Duodenal mucosa (tissue), 2 donors: ENCODE results near the gene METTL24.

Source experiments
- H3K27ac ChIP-seq: one replicate; pipeline ENCODE4 v1.7.0; 2013; ENCODE audit warnings: low read depth, low read length
- H3K27me3 ChIP-seq, 2 donors: one replicate each; pipeline ENCODE4 v1.7.0; 2013; ENCODE audit warnings: low read length in 2 of 2, control low read depth in 1 of 2; ENCODE audit not compliant: insufficient read depth in 2 of 2, control insufficient read depth in 1 of 2
- H3K36me3 ChIP-seq, 2 donors: one replicate each; pipeline ENCODE4 v1.7.0; 2013; ENCODE audit warnings: low read length in 2 of 2, control low read depth in 1 of 2; ENCODE audit not compliant: insufficient read depth in 2 of 2, control insufficient read depth in 1 of 2
- H3K4me1 ChIP-seq, 2 donors: one replicate each; pipeline ENCODE4 v1.7.0; 2013; ENCODE audit warnings: low read length in 2 of 2, control low read depth in 1 of 2; ENCODE audit not compliant: insufficient read depth in 2 of 2, control insufficient read depth in 1 of 2
- H3K4me3 ChIP-seq, 2 donors: one replicate each; pipeline ENCODE4 v1.7.0; 2013; ENCODE audit warnings: low read length in 2 of 2, low read depth in 1 of 2
- H3K9ac ChIP-seq, 2 donors: one replicate each; pipeline ENCODE4 v1.7.0; 2013; ENCODE audit warnings: low read length in 2 of 2, low read depth in 1 of 2
- H3K9me3 ChIP-seq, 2 donors: one replicate each; pipeline ENCODE4 v1.7.0; 2013; ENCODE audit warnings: low read length in 2 of 2, control low read depth in 1 of 2; ENCODE audit not compliant: control insufficient read depth in 1 of 2

The METTL24 gene, protein sequence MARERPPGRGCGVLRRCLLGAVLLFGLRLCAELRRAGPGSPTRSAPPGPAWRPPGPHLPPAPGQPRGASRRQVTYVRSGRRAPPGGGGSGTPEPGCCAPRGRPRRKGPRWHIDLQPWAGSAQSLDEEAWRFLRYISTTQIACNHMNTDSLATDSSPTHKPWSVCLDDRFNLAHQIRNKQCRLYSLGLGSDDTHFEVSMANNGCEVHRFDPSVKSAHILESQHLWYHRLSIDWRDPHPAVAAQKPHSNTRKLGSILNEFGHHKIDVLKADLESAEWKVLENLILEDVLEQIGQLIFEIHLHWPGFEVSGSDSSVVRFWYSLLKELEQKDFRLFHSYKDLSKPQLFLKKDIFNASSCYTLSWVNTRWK

DNA sequence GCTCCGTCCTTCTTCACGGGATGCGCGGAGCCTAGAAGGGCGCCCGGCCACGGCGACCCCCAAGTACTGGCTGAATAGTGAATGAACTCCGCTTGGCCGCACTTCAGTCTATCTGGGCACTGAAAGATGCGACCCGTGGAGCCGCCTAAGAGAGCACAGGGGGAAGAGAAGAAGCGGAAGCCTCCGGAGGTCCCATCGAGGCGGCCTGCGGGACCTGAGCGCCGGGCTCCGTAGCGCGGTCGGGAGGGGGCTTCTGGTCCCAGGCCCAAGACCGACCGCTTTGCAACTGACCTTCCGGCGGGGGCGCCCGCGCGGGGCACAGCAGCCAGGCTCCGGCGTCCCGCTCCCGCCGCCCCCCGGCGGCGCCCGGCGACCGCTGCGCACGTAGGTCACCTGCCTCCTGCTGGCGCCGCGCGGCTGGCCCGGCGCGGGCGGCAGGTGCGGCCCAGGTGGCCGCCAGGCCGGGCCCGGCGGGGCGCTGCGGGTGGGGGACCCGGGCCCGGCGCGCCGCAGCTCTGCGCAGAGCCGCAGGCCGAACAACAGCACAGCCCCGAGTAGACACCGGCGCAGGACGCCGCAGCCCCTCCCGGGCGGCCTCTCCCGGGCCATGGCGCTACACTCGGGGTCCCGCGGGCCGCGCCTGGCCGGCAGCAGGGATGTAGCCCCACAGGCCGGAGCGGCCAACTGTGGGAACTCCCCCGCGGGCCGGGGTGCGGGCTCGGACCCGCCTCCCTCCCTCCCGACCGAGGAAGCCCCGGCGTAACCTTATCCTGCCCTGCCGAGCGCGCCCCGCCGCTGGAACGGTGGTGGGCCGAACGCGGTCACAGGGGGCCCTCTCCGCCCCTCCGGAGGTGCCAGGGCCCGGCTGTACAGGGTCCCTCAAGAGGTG lies at the start of gene METTL24:
Gene METTL24 (minus strand): TSS at position 686 of the 889 bp plus-strand sequence. CDS start 77 bp downstream, at position 609.
- Histone ChIP-seq H3K9ac (peak within 1 kb of the TSS; percentile 28 to 50), H3K27ac (no peak within 1 kb of the TSS), H3K4me3 (peak within 1 kb of the TSS; percentile 70 to 71)

DNA sequence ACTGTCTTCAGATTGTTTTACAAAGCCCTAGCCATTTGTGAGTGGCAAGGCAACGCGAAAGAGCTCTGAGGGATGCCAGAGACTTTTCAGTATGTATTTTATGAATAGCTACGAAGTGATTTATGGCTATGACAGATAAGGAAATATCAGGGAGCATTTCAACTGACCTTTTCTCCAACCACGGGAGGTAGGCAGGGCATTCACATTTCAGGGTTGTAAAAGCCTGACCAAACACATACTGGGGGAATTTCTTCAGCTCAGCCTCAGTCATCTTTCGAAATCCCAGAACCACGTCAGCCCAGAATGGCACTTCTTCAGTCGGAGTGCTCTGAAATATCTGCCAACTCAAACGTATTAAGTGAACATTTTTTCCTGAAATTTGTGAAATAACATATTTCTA lies 46.5 kb upstream of the METTL24 start:
- no peaks in the 10 kb centered on the region for H3K27me3 ChIP-seq

More for the DNA sequence above, at the start of gene METTL24:
- Histone ChIP-seq H3K9me3 (no peaks in the 10 kb centered on the region), H3K36me3 (no peaks in the 10 kb centered on the region), H3K27me3 (peaks cover 3 to 17% of the 10 kb centered on the region in 2 donors), H3K4me1 (peaks cover 9% of the 10 kb centered on the region in 2 donors)

DNA sequence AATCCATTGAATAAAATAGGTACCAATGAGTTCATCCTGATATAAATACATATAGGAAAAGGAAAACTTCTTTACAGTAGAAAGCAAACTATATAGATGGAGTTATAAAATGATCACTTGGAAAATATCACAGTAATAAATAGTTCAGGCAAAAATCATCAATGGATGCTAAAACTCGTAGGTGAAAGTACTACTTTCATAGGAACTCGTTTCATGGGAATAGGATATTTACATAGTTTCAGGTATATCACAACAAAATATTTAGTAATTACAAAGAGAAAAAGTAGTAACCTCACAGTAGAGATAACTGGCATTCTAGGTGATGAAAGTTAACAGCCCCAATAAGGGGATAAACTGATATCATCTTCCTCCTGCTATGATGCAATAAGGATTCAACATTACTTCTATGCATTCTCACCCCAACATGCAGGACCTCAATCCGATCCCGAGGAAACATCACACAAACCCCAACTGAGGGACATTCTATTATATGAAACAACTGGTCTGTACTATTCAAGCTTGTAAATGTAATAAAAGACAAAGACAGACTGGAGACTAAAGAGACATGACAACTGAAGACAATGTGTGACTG lies 43.5 kb upstream of the METTL24 start:
- Histone ChIP-seq H3K4me3 (no peak overlapping the region), H3K4me1 (no peaks in the 10 kb centered on the region), H3K9me3 (no peaks in the 10 kb centered on the region), H3K36me3 (peaks cover 0 to 3% of the 10 kb centered on the region in 2 donors), H3K9ac (no peak overlapping the region), H3K27ac (no peak overlapping the region), H3K27me3 (no peaks in the 10 kb centered on the region)

More for the DNA sequence above, 46.5 kb upstream of the METTL24 start:
- H3K9ac ChIP-seq = no peak overlapping the region
- no peaks in the 10 kb centered on the region for H3K4me1 ChIP-seq
- H3K9me3 ChIP-seq = no peaks in the 10 kb centered on the region
- H3K36me3 ChIP-seq = peaks cover 0 to 13% of the 10 kb centered on the region in 2 donors
- H3K4me3 ChIP-seq = no peak overlapping the region
- no peak overlapping the region for H3K27ac ChIP-seq

DNA sequence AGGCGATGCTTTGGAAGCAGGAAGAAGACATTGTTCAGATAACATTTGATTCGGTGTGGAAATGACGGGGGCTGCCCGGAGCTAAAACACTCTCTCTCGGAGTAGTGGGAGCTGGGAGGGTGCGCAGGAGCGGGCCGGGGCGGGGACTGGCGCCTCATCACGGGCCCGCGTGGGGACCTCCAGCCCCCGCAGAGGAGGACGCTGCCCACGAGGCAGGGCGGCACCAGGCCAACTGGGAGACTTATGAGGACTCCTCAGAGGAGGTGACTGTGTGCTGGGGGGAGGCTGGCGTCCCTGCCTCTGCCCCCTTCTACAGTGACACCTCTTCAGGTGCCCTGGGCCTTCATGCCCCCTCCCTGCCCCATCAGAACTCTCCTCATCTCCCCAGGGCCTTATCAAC lies 42.1 kb upstream of the METTL24 start:
- Histone ChIP-seq H3K36me3 (peaks cover 0 to 3% of the 10 kb centered on the region in 2 donors), H3K27ac (no peak overlapping the region), H3K9me3 (no peaks in the 10 kb centered on the region), H3K9ac (no peak overlapping the region), H3K27me3 (no peaks in the 10 kb centered on the region), H3K4me1 (no peaks in the 10 kb centered on the region), H3K4me3 (peak overlapping the region; percentile 50 to 57)

DNA sequence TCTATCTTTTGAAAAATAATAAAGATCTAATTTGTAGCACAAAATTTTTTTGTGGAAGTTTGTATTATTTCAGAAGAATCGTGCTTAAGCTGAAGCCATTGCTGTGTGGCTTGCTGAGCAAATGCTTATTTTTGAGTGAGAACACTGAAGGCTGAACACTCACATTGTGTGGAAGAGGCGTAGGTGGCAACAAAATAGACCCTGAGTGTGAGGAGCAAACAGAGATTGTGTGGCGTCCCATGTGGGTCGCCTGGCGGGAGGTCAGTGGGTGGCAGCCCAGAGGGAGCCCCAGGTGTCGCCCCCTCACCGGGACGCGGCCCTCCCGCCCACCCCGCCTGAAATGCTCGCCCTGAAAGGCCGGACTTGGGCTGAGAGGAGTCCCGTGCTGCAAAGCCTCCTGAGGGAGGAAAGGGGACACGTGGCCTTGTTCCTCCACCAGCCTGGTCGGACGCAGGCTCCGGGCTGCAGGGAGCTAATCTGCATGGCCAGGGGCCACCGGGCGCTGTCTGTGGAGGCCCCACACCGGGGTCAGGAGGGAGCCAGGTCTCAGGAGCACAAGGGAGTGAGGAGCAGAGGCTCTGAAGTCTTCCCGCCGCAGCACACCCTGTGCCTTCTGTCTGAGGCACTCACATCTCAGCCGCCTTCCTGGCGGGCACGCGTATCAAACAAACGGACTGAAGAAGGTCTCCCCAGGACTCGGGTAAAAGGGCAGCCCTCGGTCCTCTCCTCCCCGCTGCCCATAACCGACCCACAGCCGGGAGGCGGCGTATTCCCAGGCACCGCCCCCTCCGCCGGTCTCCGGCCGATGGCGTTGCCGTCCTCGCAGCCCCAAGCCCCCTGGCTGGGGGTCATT lies 41.3 kb upstream of the METTL24 start:
- Histone ChIP-seq H3K9me3 (no peaks in the 10 kb centered on the region), H3K27ac (no peak overlapping the region), H3K9ac (no peak overlapping the region), H3K27me3 (no peaks in the 10 kb centered on the region), H3K4me3 (peak overlapping the region; percentile 50 to 57), H3K36me3 (peaks cover 0 to 3% of the 10 kb centered on the region in 2 donors), H3K4me1 (no peaks in the 10 kb centered on the region)

DNA sequence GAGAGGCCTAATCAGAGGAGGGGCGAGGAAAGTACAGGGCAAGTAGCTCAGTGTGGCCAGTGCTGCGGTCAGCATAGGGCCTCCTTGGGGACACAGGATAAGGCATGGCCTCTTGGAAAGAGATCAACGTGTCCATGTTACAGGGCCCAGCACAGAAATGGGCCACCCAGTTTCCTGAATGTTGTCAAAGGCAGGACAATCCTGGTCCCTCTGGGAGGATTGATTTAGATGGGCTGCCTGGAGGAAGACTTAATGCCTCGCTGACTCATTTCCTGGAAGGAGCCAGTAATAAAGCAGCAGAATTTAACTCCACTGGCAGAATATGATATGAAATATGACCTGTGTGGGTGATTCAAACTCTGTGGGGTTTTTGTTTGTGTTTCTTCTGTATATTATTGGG lies 40.6 kb upstream of the METTL24 start:
- no peaks in the 10 kb centered on the region for H3K27me3 ChIP-seq
- no peak overlapping the region for H3K9ac ChIP-seq
- H3K9me3 ChIP-seq = no peaks in the 10 kb centered on the region
- H3K36me3 ChIP-seq = peaks cover 0 to 3% of the 10 kb centered on the region in 2 donors
- no peak overlapping the region for H3K4me3 ChIP-seq
- no peak overlapping the region for H3K27ac ChIP-seq
- H3K4me1 ChIP-seq = no peaks in the 10 kb centered on the region

DNA sequence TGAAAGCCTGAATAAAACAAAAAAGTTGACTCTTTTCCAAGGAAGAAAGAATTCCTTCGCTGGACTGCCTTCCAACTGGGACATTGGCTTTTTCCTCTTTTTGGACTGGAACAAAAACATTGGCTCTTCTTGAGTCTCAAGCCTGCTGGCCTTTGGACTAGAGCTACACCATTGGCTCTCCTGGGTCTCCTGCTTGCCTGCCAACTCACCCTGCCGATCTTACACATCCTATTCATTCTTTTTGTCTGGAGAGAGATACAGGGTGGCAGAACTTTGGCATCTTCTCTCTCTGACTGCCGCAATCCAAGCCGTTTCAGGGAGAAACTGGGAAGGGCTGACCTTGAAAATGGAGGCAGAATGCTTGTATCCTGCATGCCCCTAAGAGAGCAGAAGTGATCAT lies 37.1 kb upstream of the METTL24 start:
- Histone ChIP-seq H3K27me3 (no peaks in the 10 kb centered on the region), H3K4me3 (no peak overlapping the region)

DNA sequence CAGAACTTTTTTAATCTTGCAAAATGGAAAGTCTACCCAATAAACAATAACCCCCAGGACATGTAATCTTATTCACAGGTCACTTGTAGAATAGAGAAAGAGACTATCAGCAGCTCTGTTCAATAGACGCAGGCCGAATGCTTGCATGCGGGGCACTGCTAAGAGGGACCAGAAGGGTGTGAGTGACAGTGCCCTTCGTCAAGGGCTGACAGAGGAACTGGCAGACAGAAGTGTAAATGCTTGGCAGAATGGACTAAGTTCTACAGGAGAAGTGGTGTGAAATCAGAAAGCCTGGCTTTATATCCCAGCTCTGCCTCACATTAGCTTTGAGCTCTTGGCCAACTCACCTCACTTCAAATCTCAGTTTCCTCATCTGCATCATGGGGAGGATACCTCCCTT lies 36.3 kb upstream of the METTL24 start:
- Histone ChIP-seq H3K4me3 (no peak overlapping the region), H3K4me1 (no peaks in the 10 kb centered on the region), H3K36me3 (peaks cover 0 to 3% of the 10 kb centered on the region in 2 donors), H3K27ac (no peak overlapping the region), H3K27me3 (no peaks in the 10 kb centered on the region), H3K9ac (no peak overlapping the region), H3K9me3 (no peaks in the 10 kb centered on the region)

More for the DNA sequence above, 37.1 kb upstream of the METTL24 start:
- Histone ChIP-seq H3K36me3 (peaks cover 0 to 3% of the 10 kb centered on the region in 2 donors), H3K4me1 (no peaks in the 10 kb centered on the region), H3K9ac (no peak overlapping the region), H3K9me3 (no peaks in the 10 kb centered on the region), H3K27ac (no peak overlapping the region)

DNA sequence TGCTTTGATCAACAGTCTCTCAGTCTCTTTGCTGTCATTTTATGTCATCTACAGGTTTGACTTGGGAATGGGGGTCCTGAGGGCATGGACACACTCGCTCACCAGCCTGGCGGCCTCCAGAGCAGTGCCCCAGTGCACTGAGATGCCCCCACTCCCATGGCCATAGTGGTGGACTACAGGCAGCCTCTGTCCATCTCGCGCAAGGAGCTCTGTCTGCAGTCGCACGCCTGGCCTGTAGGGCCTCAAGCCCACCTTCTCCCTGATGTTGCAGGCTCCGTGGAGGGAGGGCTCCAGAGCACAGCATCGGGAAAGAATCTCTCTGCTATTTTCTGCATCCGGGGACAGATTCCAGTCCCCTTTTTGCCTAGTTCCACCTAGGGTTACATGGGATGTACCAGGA lies 34.6 kb upstream of the METTL24 start:
- H3K27ac ChIP-seq = no peak overlapping the region
- peaks cover 0 to 3% of the 10 kb centered on the region in 2 donors for H3K36me3 ChIP-seq
- no peaks in the 10 kb centered on the region for H3K27me3 ChIP-seq
- no peaks in the 10 kb centered on the region for H3K4me1 ChIP-seq
- H3K9ac ChIP-seq = no peak overlapping the region
- no peak overlapping the region for H3K4me3 ChIP-seq
- H3K9me3 ChIP-seq = no peaks in the 10 kb centered on the region
